ENCODE measurements around the gene LONP2.

LONP2 gene

DNA sequence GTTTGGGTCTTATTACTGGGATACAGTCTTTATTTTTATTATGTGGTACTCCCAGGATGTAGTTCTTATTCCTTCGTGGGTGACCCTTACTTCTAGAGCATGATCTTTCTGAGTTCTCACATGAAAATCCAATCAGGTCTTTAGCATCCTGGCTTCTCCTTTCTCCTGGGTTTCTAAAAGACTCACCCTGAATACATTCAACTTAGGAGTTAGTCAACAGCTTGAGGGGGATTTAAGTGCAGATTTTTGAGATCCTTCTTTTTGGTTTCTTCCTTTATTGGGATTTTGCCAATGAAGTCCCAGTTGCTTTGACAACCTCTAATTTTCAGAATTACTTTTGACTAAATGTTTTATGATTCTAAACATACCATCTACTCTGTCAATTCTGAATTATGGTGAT, 72.9 kb downstream of the LONP2 start:
- in situ Hi-C loops (cut with HindIII; ENCODE audit: low pct_unique_long_range_greater_than_20kb, low sequenced_read_pairs): no loop called here
- no peak for TF ChIP-seq JUND (IDR thresholded peaks at IDR 0.05; ENCODE audit: low read depth)
- no peak for DNase-seq (ENCODE audit: low read depth in 1 of 2, low spot score in 1 of 2)

DNA sequence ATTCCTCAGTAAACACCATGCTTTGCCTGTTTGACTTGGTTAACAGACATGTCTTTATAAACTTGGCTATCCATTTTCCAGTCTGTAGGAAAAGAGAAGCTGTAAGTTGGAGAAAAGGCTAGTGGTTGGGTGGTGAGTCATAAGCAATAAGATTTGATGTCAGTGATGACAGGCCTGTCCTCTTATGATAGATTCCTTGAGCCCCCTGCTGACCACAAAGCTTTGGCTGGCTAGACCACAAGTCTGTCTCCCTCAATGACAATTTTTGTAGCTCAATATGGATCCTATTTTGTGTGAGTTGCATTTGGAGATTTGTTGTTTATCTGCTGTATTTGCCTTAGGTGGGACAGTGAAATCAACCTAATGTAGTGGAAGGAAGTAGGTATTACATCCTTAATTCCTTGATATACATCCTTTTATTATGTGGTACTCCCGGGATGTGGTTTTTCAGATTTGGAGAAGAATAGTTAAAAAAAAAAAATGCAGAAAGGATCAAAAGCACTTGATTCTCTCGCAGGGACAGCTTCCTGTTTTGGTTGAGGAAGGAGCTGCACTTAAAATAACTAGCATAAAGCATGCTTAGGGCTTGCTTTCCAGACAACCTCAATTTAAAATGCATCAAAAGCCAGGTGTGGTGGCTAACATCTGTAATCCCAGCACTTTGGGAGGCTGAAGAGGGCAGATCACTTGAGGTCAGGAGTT, 73.7 kb downstream of the LONP2 start:
- no peak for DNase-seq (ENCODE audit: low read depth in 1 of 2, low spot score in 1 of 2)
- in situ Hi-C loops (cut with HindIII; ENCODE audit: low pct_unique_long_range_greater_than_20kb, low sequenced_read_pairs): no loop called here
- TF ChIP-seq JUND (IDR thresholded peaks at IDR 0.05; ENCODE audit: low read depth): no peak

DNA sequence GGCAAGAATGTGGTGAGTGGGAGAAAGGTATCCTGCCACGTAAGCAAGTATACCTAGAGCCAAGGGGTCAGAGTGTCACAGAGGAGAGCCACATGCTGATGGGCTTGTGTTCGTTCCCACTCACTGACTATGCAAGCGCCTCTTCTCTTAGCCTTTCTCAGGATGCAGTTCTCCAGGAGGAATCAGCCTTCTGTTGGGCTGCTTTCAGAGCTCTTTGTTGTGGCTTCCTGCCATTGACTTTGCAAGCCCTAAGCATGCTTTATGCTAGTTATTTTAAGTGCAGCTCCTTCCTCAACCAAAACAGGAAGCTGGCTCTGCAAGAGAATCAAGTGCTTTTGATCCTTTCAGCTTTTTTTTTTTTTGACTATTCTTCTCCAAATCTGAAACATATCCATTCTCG, 74.5 kb downstream of the LONP2 start:
- in situ Hi-C loops (cut with HindIII; ENCODE audit: low pct_unique_long_range_greater_than_20kb, low sequenced_read_pairs): no loop called here

DNA sequence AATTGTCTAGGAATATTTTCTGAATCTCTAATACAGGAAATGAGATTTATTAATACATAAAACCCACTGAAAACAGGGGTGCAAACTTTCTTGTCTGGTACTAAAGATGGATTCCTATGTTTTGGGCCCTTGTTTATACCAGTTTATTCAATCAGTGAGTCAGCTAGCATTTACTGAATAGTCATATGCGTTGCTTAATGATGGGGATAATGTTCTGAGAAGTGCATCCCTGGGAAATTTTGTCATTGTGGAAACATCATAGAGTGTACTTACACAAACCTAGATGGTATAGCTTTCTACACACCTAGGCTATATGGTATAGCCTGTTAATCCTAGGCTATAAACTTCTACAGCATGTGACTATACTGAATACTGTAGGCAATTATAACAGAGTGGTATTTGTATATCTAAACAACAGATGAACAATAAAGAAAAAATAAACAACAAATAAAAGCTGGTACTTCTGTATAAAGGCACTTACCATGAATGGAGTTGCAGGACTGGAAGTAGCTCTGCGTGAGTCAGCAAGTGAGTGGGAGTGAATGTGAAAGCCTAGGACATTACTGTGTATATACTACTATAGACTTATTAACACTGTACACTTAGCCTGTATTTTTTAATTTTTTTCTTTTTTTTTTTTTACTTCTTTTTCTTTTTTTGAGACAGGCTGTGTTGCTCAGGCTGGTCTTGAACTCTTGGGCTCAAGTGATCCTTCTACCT, 77.4 kb downstream of the LONP2 start:
- no peak for TF ChIP-seq JUND (IDR thresholded peaks at IDR 0.05; ENCODE audit: low read depth)
- in situ Hi-C loops (cut with HindIII; ENCODE audit: low pct_unique_long_range_greater_than_20kb, low sequenced_read_pairs): no loop called here
- no peak for DNase-seq (ENCODE audit: low read depth in 1 of 2, low spot score in 1 of 2)

More for the DNA sequence above, 74.5 kb downstream of the LONP2 start:
- no peak for TF ChIP-seq JUND (IDR thresholded peaks at IDR 0.05; ENCODE audit: low read depth)
- no peak for DNase-seq (ENCODE audit: low read depth in 1 of 2, low spot score in 1 of 2)

DNA sequence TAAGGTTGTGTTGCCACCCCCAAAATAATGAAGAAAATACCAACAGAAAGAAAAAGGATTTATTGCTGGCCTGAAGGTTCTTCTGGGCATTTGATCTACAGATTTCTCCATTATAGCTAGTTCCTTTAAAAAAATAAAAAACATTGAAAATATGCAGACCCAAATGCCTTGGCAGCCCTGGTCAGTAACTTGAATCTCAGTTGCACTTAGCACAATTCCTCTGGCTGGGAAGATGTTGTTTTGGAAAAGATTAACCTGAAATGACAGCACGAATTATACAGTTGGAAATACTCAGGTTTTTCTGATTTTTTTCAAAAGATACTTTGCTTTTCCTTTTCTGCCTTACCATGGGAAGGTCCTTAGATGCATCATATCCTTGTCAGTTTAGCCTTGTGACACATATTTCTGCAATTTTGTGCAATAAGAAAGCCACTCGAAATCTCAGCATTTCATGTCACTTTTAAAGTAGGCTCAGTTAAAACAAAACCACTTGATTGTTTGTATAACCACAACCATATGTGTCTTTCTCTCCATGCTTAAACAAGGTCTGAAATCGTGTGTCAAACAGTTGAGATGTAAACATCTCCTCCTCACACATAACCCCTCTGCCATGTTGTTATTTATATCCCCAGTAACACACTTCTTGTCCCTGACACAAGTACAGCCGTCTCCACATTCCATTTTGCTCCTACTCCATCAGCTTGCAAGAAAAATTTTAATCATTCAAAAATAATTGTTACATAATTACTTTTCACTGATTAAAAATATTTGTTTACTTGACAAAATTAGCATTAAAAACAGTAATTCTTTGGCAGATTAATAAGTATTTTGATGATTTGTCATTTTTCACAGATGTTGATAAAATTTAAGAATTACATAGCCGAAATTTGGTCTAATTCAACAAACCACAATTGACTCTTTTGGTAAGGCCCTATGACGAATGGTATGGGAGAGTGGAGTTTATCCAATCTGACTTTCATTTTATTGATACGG, 80.0 kb downstream of the LONP2 start:
- no peak for TF ChIP-seq JUND (IDR thresholded peaks at IDR 0.05; ENCODE audit: low read depth)
- in situ Hi-C loops (cut with HindIII; ENCODE audit: low pct_unique_long_range_greater_than_20kb, low sequenced_read_pairs): no loop called here
- no peak for DNase-seq (ENCODE audit: low read depth in 1 of 2, low spot score in 1 of 2)

DNA sequence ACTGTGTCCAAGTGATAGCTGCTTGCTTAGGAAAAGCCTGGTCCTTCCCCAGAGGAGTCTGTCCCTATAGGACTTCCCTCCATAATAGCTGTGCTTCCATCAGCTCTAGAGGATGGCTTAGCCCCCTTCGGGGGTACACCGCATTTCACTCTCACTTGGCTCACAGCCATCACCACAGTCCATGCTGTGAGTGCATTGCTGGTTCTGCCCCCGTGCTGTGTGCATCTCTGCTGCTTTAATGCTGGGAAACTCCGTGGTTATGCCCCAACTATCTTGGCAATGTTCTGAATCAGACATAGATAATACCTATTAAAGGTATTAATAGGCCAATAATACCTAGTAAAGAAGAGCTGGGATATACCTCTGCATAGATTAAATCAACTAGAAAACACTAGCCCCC, 82.8 kb downstream of the LONP2 start:
- in situ Hi-C loops (cut with HindIII; ENCODE audit: low pct_unique_long_range_greater_than_20kb, low sequenced_read_pairs): no loop called here
- DNase-seq (ENCODE audit: low read depth in 1 of 2, low spot score in 1 of 2): no peak
- TF ChIP-seq JUND (IDR thresholded peaks at IDR 0.05; ENCODE audit: low read depth): no peak

DNA sequence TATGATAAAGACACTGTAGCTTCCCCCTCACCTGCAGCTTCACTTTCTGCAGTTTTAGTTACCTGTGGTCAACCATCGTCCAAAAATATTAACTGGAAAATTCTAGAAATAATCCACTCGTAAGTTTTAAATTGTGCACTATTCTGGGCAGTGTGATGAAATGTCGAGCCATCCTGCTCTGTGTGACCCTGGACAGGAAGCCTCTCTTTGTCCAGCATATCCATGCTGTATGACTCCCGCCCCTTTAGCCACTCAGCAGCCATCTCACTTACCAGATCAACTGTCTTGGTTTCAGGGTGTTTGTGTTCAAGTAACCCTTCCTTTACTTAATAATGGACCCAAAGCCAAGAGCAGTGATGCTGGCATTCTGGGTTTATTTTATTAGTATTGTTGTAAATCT, 85.0 kb downstream of the LONP2 start:
- in situ Hi-C loops (cut with HindIII; ENCODE audit: low pct_unique_long_range_greater_than_20kb, low sequenced_read_pairs): no loop called here
- TF ChIP-seq JUND (IDR thresholded peaks at IDR 0.05; ENCODE audit: low read depth): no peak
- DNase-seq (ENCODE audit: low read depth in 1 of 2, low spot score in 1 of 2): no peak

DNA sequence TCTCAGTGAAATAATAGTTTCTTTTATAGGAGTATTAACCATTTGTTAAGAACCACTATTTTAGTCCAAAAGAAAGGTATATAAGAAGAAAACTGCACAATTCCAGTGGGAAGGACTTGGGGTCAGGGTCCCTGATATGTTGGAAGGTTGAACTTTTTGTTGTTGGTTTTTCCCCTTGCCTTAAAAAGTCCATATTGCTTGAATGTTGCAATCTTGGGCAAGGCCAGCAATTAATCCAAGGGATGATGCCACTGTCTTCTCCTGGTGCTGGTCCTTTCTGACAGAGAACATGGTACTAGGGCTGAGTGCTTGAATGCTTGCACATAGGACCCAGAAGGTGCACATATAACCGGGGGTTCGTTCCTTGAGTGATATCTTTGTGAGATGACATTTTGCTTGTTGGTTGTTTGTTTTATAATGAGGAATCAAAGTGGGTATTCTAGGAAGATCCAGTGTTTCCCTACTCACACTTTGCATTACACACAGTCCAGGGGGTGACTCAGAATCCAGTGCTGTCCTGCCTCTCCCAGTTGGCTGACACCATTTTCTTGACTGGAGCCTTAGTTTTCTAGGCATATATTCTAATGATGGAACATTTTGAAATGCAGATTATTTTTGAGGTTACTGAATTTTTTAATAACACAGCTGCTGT, 86.2 kb downstream of the LONP2 start:
- TF ChIP-seq JUND (IDR thresholded peaks at IDR 0.05; ENCODE audit: low read depth): no peak
- in situ Hi-C loops (cut with HindIII; ENCODE audit: low pct_unique_long_range_greater_than_20kb, low sequenced_read_pairs): no loop called here
- DNase-seq (ENCODE audit: low read depth in 1 of 2, low spot score in 1 of 2): no peak

DNA sequence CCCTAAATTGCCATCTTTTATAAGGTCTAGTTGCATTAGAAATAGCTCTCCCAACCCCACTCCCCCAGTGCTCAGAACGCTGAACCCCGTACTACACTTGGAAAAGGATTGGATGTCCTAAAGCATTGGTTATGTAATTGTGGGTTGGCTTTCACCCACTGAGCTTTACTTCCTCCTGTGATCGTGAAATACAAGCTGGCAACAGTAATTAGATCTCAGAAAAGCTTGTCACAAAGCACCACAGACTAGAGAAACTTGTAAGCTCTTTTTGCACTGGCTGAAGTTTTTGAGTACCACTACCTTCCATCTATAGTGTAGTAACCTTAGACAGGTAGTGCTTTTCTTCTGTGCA, 86.7 kb downstream of the LONP2 start:
- no peak for TF ChIP-seq JUND (IDR thresholded peaks at IDR 0.05; ENCODE audit: low read depth)
- in situ Hi-C loops (cut with HindIII; ENCODE audit: low pct_unique_long_range_greater_than_20kb, low sequenced_read_pairs): no loop called here
- no peak for DNase-seq (ENCODE audit: low read depth in 1 of 2, low spot score in 1 of 2)

DNA sequence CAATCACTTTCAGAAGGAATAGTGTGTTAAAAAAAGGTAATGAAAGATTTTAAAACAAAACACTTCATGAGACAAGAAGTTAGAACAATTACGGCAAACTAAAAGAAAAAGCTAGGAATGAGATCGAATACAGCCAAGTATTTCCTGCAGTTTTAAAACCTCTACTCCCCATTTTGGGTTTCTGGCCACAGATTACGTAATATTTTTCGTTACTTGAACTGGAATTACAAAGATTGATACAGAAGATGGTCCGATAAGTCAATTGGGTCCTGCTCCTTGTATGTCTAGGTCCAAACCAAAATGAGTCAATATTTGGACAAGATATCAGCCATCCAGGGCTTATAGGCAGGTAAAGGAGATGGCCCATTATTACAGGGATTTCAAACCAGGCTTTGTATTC, 88.9 kb downstream of the LONP2 start:
- DNase-seq (ENCODE audit: low read depth in 1 of 2, low spot score in 1 of 2): no peak
- no peak for TF ChIP-seq JUND (IDR thresholded peaks at IDR 0.05; ENCODE audit: low read depth)
- in situ Hi-C loops (cut with HindIII; ENCODE audit: low pct_unique_long_range_greater_than_20kb, low sequenced_read_pairs): no loop called here

DNA sequence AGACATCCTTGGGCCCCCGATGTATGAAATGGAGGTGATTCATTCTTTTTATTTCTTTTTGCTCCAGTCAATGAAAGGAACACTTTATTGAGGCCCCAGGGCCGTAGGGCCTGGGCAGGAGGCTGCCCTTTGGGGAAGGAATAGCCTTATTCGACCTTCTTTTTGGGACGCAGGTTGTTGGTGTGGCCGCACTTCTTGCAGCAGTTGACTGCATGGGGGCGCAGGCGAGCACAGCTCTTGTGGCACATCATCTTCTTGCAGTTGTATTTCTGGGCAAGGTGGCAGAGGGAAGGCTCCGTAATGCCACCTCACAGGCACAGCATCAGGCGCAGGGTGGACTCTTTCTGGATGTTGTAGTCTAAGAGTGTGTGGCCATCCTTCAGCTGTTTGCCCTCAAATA, 90.2 kb downstream of the LONP2 start:
- DNase-seq (ENCODE audit: low read depth in 1 of 2, low spot score in 1 of 2): no peak
- in situ Hi-C loops (cut with HindIII; ENCODE audit: low pct_unique_long_range_greater_than_20kb, low sequenced_read_pairs): no loop called here
- TF ChIP-seq JUND (IDR thresholded peaks at IDR 0.05; ENCODE audit: low read depth): no peak

DNA sequence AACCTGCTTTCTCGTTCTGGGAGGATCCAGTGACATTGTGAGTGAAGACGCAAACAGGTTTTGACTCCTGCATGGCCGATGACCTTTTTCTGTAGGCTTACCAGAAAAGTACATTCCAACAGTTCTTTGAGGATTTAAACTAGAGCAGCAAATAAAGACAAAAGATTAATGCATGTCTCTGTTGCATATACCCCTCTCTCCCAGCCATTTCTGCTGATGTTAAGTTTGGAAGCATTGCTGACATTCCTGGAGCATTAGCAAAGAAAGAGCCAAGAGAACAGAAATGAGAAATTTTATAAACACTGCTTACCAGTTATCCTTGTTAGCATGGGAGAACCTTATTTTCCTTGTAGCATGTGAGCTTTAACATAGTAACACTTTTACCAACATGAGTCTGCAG, 91.9 kb downstream of the LONP2 start:
- no peak for TF ChIP-seq JUND (IDR thresholded peaks at IDR 0.05; ENCODE audit: low read depth)
- in situ Hi-C loops (cut with HindIII; ENCODE audit: low pct_unique_long_range_greater_than_20kb, low sequenced_read_pairs): no loop called here
- DNase-seq (ENCODE audit: low read depth in 1 of 2, low spot score in 1 of 2): no peak
